GM18517 (cell line): Measurements from ENCODE around the gene EHBP1L1.
A peak's percentile ranks its signal among the peaks of the same experiment; 100 is the strongest.
"Not testable (repeated sequence)": the region's sequence is repeated elsewhere in the genome, so short reads cannot be mapped to it uniquely, and the experiment has no call there.

Experiments used
- ATAC-seq: cut with Tn5 transposase; IDR thresholded peaks from one replicate; pipeline ENCODE4 v1.9.1; 2021; ENCODE audit warnings: mild to moderate bottlenecking, moderate library complexity; ENCODE audit not compliant: unreplicated experiment

The EHBP1L1 gene

GRCh38 chr11:65633390-65634108 is 57.7 kb downstream of the EHBP1L1 start:
- no peak for ATAC-seq

GRCh38 chr11:65634109-65634436 is 58.2 kb downstream of the EHBP1L1 start:
- ATAC-seq, result no peak

GRCh38 chr11:65634440-65634839 is 58.6 kb downstream of the EHBP1L1 start:
- no peak for ATAC-seq

GRCh38 chr11:65634905-65635731 is 59.3 kb downstream of the EHBP1L1 start:
- ATAC-seq, result no peak

- ATAC-seq, result no peak
These were observed 60.5 kb downstream of the EHBP1L1 start for GRCh38 chr11:65636108-65637031.

GRCh38 chr11:65637032-65637557 is 61.2 kb downstream of the EHBP1L1 start:
- no peak for ATAC-seq

- ATAC-seq, result no peak
These were observed 62.1 kb downstream of the EHBP1L1 start, which contains the start of gene SIPA1 for GRCh38 chr11:65637794-65638419. TSS of gene SIPA1 (plus strand) at chr11:65638101. CDS start at chr11:65640922, 2,821 bp downstream.

GRCh38 chr11:65639228-65639597 is 63.4 kb downstream of the EHBP1L1 start:
- ATAC-seq, result not testable (repeated sequence)

- peak; percentile 33 for ATAC-seq
These were observed 64.0 kb downstream of the EHBP1L1 start for GRCh38 chr11:65639623-65640482.

GRCh38 chr11:65640483-65641296 is 64.8 kb downstream of the EHBP1L1 start:
- peak; percentile 4 for ATAC-seq

- no peak for ATAC-seq
These were observed 65.6 kb downstream of the EHBP1L1 start for GRCh38 chr11:65641297-65642013.
